Uterus (tissue), 4 donors: ENCODE results near the gene TOX2. TPM values are rescaled to one million over a fixed set of nuclear protein-coding genes. Genes with fewer than 3 reads are reported as not detected.

Experiments
- DNase-seq, 2 donors: peaks; one replicate each; pipeline ENCODE4 v3.0.0-alpha.2; 2019 to 2020
- H3K27ac ChIP-seq, 2 donors: fragments of 200-600 bp; sonication (generic); 1 replicate in 1 of 2; 2 replicates in 1 of 2; pipeline ENCODE4 v1.5.1; 2016 to 2018
- H3K27me3 ChIP-seq, 2 donors: fragments of 200-600 bp; sonication (generic); one replicate each; pipeline ENCODE4 v1.5.1; 2018 to 2019; ENCODE audit warnings: control low read depth in 1 of 2
- H3K36me3 ChIP-seq, 2 donors: fragments of 200-600 bp; sonication (generic); one replicate each; pipeline ENCODE4 v1.5.1; 2019; ENCODE audit warnings: control low read depth in 1 of 2
- H3K4me1 ChIP-seq, 2 donors: fragments of 200-600 bp; sonication (generic); one replicate each; pipeline ENCODE4 v1.5.1; 2018 to 2019; ENCODE audit warnings: control low read depth in 1 of 2
- H3K4me3 ChIP-seq, 2 donors: fragments of 200-600 bp; sonication (generic); 1 replicate in 1 of 2; 2 replicates in 1 of 2; pipeline ENCODE4 v1.5.1; 2018 to 2019; ENCODE audit warnings: mild to moderate bottlenecking in 1 of 2
- H3K9me3 ChIP-seq, 2 donors: fragments of 200-600 bp; sonication (generic); one replicate each; pipeline ENCODE4 v1.5.1; 2019; ENCODE audit warnings: control low read depth in 1 of 2
- CTCF ChIP-seq, 4 experiments: fragments of 200-600 bp in 2 of 4; fragments of 450-650 bp in 2 of 4; sonication (generic) in 2 of 4; IDR thresholded peaks; one replicate each; pipeline ENCODE4 v1.5.1; 2016 to 2019; ENCODE audit warnings: antibody characterized with exemption in 4 of 4, mild to moderate bottlenecking in 2 of 4, moderate library complexity in 1 of 4
- POLR2A ChIP-seq, 2 donors: fragments of 450-650 bp; IDR thresholded peaks; one replicate each; pipeline ENCODE4 v1.6.1; 2016; ENCODE audit warnings: antibody characterized with exemption in 2 of 2, mild to moderate bottlenecking in 1 of 2, moderate library complexity in 1 of 2
- intact Hi-C: fragments of 100-400 bp; cut with DNase I; formaldehyde crosslinking; loops from one replicate; pipeline ENCODE4 v1.15.1; 2023; ENCODE audit warnings: low total_unique reads
- total RNA-seq, 4 donors: library from RNA; depleted of rRNA in 3 of 4; stranded (reverse); fragments of >200 nt in 3 of 4; gene quantifications; one replicate each; pipeline versions ENCODE4 v1.1.0 to v1.2.4, GENCODE V29; 2014 to 2023
- donor health status: DM: yes; HTN: yes; CAD: no.

Gene TOX2
- total RNA-seq, 4 donors from 2014 or later: 0.26 to 4.8 (median 0.28) TPM; not detected in 1

- TF ChIP-seq POLR2A (IDR thresholded peaks at IDR 0.05): no peak
- TF ChIP-seq CTCF (IDR thresholded peaks at IDR 0.05): peak in 1 of 4 experiments; percentile 21
Measured at GRCh38 chr20:44092551-44093248, 178.0 kb downstream of the TOX2 start.

GRCh38 chr20:44093249-44093582 lies 178.6 kb downstream of the TOX2 start:
- TF ChIP-seq POLR2A (IDR thresholded peaks at IDR 0.05) (no peak), CTCF (IDR thresholded peaks at IDR 0.05) (no peak)
- H3K4me1 ChIP-seq: no peaks in the 10 kb centered on the region
- H3K4me3 ChIP-seq: no peak overlapping the region
- no peaks in the 10 kb centered on the region for H3K27me3 ChIP-seq
- no peaks in the 10 kb centered on the region for H3K36me3 ChIP-seq
- no peak for DNase-seq
- no peak overlapping the region for H3K27ac ChIP-seq
- intact Hi-C loops: no loop called here
- no peaks in the 10 kb centered on the region for H3K9me3 ChIP-seq

More at GRCh38 chr20:44092551-44093248, 178.0 kb downstream of the TOX2 start:
- Histone ChIP-seq H3K9me3 (no peaks in the 10 kb centered on the region), H3K27me3 (no peaks in the 10 kb centered on the region), H3K27ac (no peak overlapping the region), H3K36me3 (no peaks in the 10 kb centered on the region), H3K4me3 (no peak overlapping the region), H3K4me1 (no peaks in the 10 kb centered on the region)
- intact Hi-C loops: no loop called here
- no peak for DNase-seq

- Histone ChIP-seq H3K36me3 (no peaks in the 10 kb centered on the region), H3K9me3 (no peaks in the 10 kb centered on the region), H3K4me1 (no peaks in the 10 kb centered on the region), H3K27ac (no peak overlapping the region), H3K4me3 (no peak overlapping the region), H3K27me3 (no peaks in the 10 kb centered on the region)
- TF ChIP-seq CTCF (IDR thresholded peaks at IDR 0.05) (no peak), POLR2A (IDR thresholded peaks at IDR 0.05) (no peak)
- DNase-seq: no peak
- intact Hi-C loops: no loop called here
Measured at GRCh38 chr20:44095831-44096230, 181.2 kb downstream of the TOX2 start.

- H3K27me3 ChIP-seq: no peaks in the 10 kb centered on the region
- H3K4me3 ChIP-seq: no peak overlapping the region
- intact Hi-C loops: no loop called here
- DNase-seq: no peak
- no peak overlapping the region for H3K27ac ChIP-seq
- H3K9me3 ChIP-seq: no peaks in the 10 kb centered on the region
- no peaks in the 10 kb centered on the region for H3K4me1 ChIP-seq
- H3K36me3 ChIP-seq: no peaks in the 10 kb centered on the region
- TF ChIP-seq CTCF (IDR thresholded peaks at IDR 0.05): no peak
- no peak for TF ChIP-seq POLR2A (IDR thresholded peaks at IDR 0.05)
Measured at GRCh38 chr20:44097521-44098255, 183.0 kb downstream of the TOX2 start.

GRCh38 chr20:44098256-44098630 lies 183.6 kb downstream of the TOX2 start:
- H3K4me1 ChIP-seq: no peaks in the 10 kb centered on the region
- intact Hi-C loops: no loop called here
- no peaks in the 10 kb centered on the region for H3K36me3 ChIP-seq
- TF ChIP-seq CTCF (IDR thresholded peaks at IDR 0.05): no peak
- no peak for TF ChIP-seq POLR2A (IDR thresholded peaks at IDR 0.05)
- DNase-seq: no peak
- no peaks in the 10 kb centered on the region for H3K27me3 ChIP-seq
- no peak overlapping the region for H3K27ac ChIP-seq
- no peak overlapping the region for H3K4me3 ChIP-seq
- H3K9me3 ChIP-seq: no peaks in the 10 kb centered on the region
